ENCODE measurements around the gene MCOLN1.

GRCh38 chr19:7492558-7492957 is 29.9 kb upstream of the MCOLN1 start:
- TF ChIP-seq CTCF (conservative IDR thresholded peaks at IDR 0.05; ENCODE audit: low read depth, low read length): no peak
- TF ChIP-seq EZH2 (IDR thresholded peaks at IDR 0.05; ENCODE audit: low read length, unreplicated experiment): no peak
- no peak for TF ChIP-seq EZH2phosphoT487 (IDR thresholded peaks at IDR 0.05; ENCODE audit: borderline replicate concordance, low read length)

All from PC-3 (cell line).